HG03108 (cell line): ENCODE data around the gene TSKU.
"Not testable (repeated sequence)": the region's sequence is repeated elsewhere in the genome, so short reads cannot be mapped to it uniquely, and the experiment has no call there.

ENCODE experiments used
- ATAC-seq: cut with Tn5 transposase; IDR thresholded peaks from one replicate; pipeline ENCODE4 v1.9.1; 2021; ENCODE audit warnings: moderate library complexity; ENCODE audit not compliant: unreplicated experiment

Gene TSKU

GRCh38 chr11:76787911-76788596 lies 4.9 kb downstream of the TSKU start:
- ATAC-seq: no peak

- ATAC-seq: no peak
Observed at GRCh38 chr11:76788661-76789442, 5.7 kb downstream of the TSKU start.

- ATAC-seq: no peak
Observed at GRCh38 chr11:76789443-76789719, 6.2 kb downstream of the TSKU start.

GRCh38 chr11:76790251-76790650 lies 7.1 kb downstream of the TSKU start:
- no peak for ATAC-seq

GRCh38 chr11:76791002-76791770 lies 8.0 kb downstream of the TSKU start:
- ATAC-seq: not testable (repeated sequence)

GRCh38 chr11:76791861-76792260 lies 8.7 kb downstream of the TSKU start:
- ATAC-seq: no peak

- no peak for ATAC-seq
Observed at GRCh38 chr11:76792505-76793264, 9.5 kb downstream of the TSKU start.

- ATAC-seq: no peak
Observed at GRCh38 chr11:76793391-76794291, 10.5 kb downstream of the TSKU start.

- no peak for ATAC-seq
Observed at GRCh38 chr11:76794371-76795289, 11.5 kb downstream of the TSKU start.

GRCh38 chr11:76795290-76795935 lies 12.3 kb downstream of the TSKU start:
- ATAC-seq: no peak

- no peak for ATAC-seq
Observed at GRCh38 chr11:76795936-76796441, 12.8 kb downstream of the TSKU start.

GRCh38 chr11:76796511-76797198 lies 13.5 kb downstream of the TSKU start:
- no peak for ATAC-seq

- ATAC-seq: no peak
Observed at GRCh38 chr11:76797341-76798201, 14.4 kb downstream of the TSKU start.

- no peak for ATAC-seq
Observed at GRCh38 chr11:76798202-76798581, 15.0 kb downstream of the TSKU start.

GRCh38 chr11:76798671-76799065 lies 15.5 kb downstream of the TSKU start:
- ATAC-seq: no peak

GRCh38 chr11:76799066-76799804 lies 16.1 kb downstream of the TSKU start:
- peak; percentile 68 for ATAC-seq
